HG02981 (cell line): Measurements from ENCODE around the gene ADAM12.
"Not testable (repeated sequence)": the region's sequence is repeated elsewhere in the genome, so short reads cannot be mapped to it uniquely, and the experiment has no call there.

ENCODE experiments used
- ATAC-seq: cut with Tn5 transposase; IDR thresholded peaks from one replicate; pipeline ENCODE4 v1.9.1; 2021; ENCODE audit warnings: mild to moderate bottlenecking, moderate library complexity; ENCODE audit not compliant: unreplicated experiment

ADAM12 gene

DNA sequence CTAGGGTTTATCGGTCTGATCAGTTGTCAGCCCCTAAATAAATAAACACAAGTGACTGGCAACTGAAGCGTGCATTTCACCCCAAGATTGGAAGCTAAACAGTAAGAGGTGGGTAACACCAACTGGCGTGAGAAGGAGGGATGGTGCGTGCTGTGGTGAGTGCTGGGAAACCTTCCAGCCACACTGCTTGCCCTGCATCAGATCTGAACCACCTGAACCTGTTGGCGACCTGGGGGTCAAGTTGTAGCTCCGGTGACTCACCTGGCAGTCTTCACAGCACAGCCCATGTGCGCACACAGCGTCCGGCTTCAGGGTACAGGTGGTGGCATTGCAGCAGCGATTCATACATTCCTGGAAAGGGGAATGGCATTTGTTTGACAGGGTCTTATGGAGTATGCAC is 321.8 kb downstream of the ADAM12 start:
- no peak for ATAC-seq

GRCh38 chr10:126065751-126066377 is 322.4 kb downstream of the ADAM12 start:
- ATAC-seq, result no peak

GRCh38 chr10:126064512-126064911 is 323.8 kb downstream of the ADAM12 start:
- ATAC-seq, result no peak

- no peak for ATAC-seq
Measured at GRCh38 chr10:126063353-126063791, 324.9 kb downstream of the ADAM12 start.

DNA sequence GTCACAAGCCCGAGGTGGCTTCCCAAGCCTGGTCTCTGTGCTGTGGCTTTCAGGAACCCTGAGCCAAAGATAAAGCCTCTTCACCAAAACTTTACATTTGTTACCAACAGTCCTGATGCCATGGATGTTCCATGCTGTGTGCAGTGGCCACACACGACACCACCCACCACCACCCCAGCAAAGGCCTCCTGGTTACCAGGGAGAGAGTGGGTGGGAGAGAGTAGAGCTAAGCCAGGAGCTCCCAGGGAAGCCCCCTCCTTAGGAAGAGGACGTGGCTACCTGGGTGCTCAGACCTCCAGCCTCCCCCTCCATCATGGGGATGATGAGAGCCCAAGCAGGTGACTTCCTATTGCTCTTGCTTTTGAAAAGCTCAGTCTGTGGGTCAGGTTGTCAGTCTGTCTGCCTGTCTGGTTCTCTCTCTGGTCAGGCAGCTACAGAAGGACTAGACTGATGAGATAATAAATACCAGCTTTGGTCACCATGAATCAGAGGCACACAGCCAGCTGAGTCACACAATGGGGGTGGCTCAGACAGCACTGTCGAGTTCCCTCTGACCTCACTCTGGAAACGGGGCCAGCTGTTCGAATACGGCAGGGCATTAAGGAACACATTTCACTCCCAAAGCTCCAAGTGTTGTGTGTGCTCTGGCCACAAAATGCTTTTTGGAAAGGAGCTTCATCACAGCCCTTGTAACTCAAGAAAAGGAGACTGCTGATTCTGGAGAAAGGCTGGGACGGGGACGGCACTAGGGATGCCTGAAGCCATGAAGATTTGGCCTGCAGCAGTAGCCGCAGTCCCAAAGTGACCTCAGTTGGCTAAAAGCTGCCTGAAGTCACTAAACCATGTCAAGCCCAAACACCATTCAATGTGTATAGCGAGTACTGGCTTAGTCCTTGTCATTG is 325.9 kb downstream of the ADAM12 start:
- ATAC-seq, result no peak

GRCh38 chr10:126061526-126061925 is 326.8 kb downstream of the ADAM12 start:
- no peak for ATAC-seq

- no peak for ATAC-seq
Measured at GRCh38 chr10:126060261-126060931, 327.9 kb downstream of the ADAM12 start.

GRCh38 chr10:126059076-126059826 is 329.0 kb downstream of the ADAM12 start:
- ATAC-seq, result no peak

DNA sequence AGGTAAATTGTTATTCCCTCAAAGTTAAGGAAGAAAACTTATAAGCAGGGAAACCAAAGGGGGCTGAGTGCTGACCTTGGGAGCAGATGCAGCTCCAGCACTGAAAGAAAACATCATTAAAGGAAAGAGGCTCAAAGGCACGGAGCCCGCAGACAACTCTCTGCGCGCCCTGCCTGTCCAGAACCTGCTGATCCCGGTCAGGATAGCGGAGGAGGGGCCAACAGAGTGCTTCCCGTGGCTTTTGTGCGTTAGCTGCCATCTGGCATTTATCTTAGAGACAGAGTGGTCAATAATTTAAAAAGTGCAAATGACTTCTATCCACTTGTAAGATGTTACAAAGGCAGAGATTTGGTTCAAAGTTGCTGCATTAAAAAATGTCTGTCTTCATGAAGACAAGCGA is 329.8 kb downstream of the ADAM12 start:
- no peak for ATAC-seq

GRCh38 chr10:126058104-126058503 is 330.2 kb downstream of the ADAM12 start:
- no peak for ATAC-seq

GRCh38 chr10:126057494-126057893 is 330.8 kb downstream of the ADAM12 start:
- ATAC-seq, result no peak

DNA sequence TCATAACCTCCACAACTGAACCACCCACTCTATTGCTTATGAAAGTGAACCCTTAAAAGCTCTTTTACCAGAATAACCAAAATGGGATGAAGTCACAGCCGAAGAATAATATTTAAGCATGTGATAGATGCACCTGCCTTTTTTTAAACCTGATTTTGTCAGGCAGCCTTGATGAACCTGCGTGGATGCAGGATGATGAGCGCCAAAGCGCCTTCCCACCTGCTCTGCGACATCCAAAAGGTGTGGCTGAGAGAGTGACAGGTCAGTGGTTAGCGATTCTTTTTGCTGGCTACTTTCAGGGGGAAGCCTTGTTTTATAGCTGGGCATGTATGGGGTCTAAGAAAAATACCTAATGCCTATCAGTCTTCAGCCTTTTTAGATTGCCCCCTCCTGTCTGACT is 334.1 kb downstream of the ADAM12 start:
- ATAC-seq, result no peak

GRCh38 chr10:126052171-126052570 is 336.1 kb downstream of the ADAM12 start:
- no peak for ATAC-seq

- no peak for ATAC-seq
Measured at GRCh38 chr10:126049759-126050700, 338.2 kb downstream of the ADAM12 start.

DNA sequence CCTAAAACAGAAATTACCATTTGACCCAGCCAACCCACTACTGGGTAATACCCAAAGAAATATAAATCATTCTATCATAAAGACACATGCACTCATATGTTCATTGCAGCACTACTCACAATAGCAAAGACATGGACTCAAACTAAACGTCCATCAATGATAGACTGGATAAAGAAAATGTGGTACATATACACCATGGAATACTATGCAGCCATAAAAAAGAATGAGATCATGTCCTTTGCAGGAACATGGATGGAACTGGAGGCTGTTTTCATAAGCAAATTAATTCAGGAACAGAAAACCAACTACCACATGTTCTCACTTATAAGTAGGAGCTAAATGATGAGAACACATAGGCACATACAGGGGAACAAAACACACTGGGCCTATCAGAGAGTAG is 340.5 kb downstream of the ADAM12 start:
- not testable (repeated sequence) for ATAC-seq

GRCh38 chr10:126046831-126047230 is 341.4 kb downstream of the ADAM12 start:
- no peak for ATAC-seq

DNA sequence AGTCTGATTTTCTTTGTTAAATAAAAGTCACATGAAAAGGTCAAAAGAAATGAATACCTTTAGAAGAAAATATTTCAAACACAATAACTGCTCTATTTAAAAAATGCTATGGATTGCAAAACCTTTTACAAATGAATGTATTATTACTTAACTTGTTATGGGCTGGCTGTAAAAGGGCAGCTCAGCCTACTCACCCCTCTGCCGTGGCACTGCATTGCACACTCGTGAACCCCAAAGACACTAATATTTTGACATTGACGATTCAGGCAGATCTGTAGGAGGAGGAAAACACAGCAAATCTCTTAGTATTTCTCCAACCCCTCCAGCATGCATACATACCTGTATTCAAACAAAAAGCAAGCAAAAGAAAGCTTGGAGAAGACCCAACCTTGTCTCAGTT is 342.4 kb downstream of the ADAM12 start:
- ATAC-seq, result no peak

DNA sequence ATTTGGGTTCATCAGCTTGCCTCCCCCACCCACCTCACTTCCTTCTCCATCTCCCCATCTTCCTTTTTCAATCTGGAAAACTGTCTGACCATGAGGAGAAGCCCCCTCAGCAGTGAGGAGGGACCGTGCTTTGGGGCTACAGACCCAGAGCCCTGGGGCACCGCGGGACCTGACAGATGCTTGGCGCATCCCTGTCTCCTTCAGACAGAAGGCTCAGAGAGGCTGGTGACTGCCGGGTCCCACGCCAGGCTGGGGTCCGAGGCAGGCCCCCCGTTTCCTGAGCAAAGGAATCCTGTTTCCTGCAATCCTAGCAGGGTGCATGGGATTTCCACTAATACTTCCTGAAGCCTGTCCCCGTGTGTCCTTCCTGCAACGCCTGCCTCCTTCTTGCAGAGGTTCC is 344.9 kb downstream of the ADAM12 start:
- ATAC-seq, result no peak

DNA sequence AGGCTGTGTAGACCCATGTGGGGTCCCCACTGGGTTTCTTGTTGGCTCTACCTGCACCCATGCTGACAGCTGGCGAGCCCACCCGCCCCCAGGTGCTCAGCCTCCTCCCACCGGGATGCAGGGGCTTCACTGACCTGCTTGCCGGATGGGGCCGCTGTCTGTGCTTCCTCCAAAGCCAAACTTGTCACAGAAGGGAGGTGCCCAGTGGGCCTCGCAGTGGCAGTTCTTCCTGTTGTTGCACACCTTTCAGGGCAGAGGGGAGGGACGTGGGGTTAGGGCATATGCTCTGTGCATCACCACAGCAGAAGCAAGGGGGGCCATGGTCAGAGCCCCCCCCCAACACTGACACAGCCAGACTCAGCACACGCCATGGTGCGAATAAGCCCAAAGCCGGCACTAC is 345.4 kb downstream of the ADAM12 start:
- ATAC-seq, result no peak

DNA sequence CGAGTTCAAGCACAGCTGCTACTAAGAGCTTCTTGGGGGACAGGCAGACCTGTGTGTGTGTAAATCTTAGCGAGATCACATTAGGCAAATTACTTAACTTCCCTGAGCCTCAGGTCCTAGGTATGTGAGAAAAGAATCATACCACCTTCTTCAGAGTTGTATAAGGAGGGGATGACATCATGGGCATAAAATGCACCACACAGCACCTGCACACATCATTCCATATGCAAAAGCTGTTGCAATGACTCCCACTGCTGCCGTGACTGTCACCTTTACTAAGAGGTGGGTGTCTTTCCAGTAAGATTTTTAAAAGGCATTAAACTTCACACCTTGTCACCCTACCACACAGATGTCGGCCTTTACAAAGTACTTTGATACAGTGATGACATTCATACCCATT is 345.9 kb downstream of the ADAM12 start:
- no peak for ATAC-seq
